Activated T-cell treated with anti-CD3 and anti-CD28 coated beads for 1 hour (primary cell): Measurements from ENCODE around the gene VSX1.

Experiments used
- DNase-seq: peaks from one replicate; pipeline ENCODE4 v3.0.0-alpha.2; 2020; ENCODE audit warnings: low read depth

The VSX1 gene

GRCh38 chr20:25053255-25054031 lies 28.5 kb downstream of the VSX1 start:
- no peak for DNase-seq

GRCh38 chr20:25052255-25053194 lies 29.4 kb downstream of the VSX1 start:
- DNase-seq, result no peak

GRCh38 chr20:25051386-25052155 lies 30.4 kb downstream of the VSX1 start:
- DNase-seq, result no peak

- DNase-seq, result no peak
These were observed 31.2 kb downstream of the VSX1 start for GRCh38 chr20:25050501-25051350.

- no peak for DNase-seq
These were observed 31.9 kb downstream of the VSX1 start for GRCh38 chr20:25050082-25050481.

- DNase-seq, result no peak
These were observed 32.5 kb downstream of the VSX1 start for GRCh38 chr20:25049261-25050060.

- no peak for DNase-seq
These were observed 33.4 kb downstream of the VSX1 start for GRCh38 chr20:25048519-25048952.

- no peak for DNase-seq
These were observed 34.2 kb downstream of the VSX1 start for GRCh38 chr20:25047766-25048165.

GRCh38 chr20:25046736-25047666 lies 34.9 kb downstream of the VSX1 start:
- DNase-seq, result no peak

- no peak for DNase-seq
These were observed 35.7 kb downstream of the VSX1 start for GRCh38 chr20:25046181-25046641.

- no peak for DNase-seq
These were observed 36.6 kb downstream of the VSX1 start for GRCh38 chr20:25045343-25045712.

- no peak for DNase-seq
These were observed 37.1 kb downstream of the VSX1 start for GRCh38 chr20:25044660-25045342.

- no peak for DNase-seq
These were observed 37.7 kb downstream of the VSX1 start for GRCh38 chr20:25044261-25044560.

GRCh38 chr20:25043499-25044260 lies 38.3 kb downstream of the VSX1 start:
- DNase-seq, result no peak

GRCh38 chr20:25042531-25043498 lies 39.1 kb downstream of the VSX1 start:
- peak; percentile 9 for DNase-seq

GRCh38 chr20:25041813-25042530 lies 40.0 kb downstream of the VSX1 start:
- no peak for DNase-seq
